Prostate gland (tissue), 2 donors: Measurements from ENCODE around the gene PRPSAP1. TPM values are rescaled to one million over a fixed set of nuclear protein-coding genes. Genes with fewer than 3 reads are reported as not detected.

Experiments used
- DNase-seq: peaks from one replicate; pipeline ENCODE4 v3.0.0-alpha.2; 2019; ENCODE audit warnings: low spot score
- H3K27ac ChIP-seq, 2 donors: fragments of 200-600 bp; sonication (generic); 2 replicates each; pipeline ENCODE4 v1.5.1; 2017 to 2019
- H3K27me3 ChIP-seq: fragments of 200-600 bp; sonication (generic); replicated peaks from 2 replicates; pipeline ENCODE4 v1.5.1; 2019; ENCODE audit not compliant: insufficient read depth
- H3K36me3 ChIP-seq, 2 donors: fragments of 200-600 bp; sonication (generic); 1 replicate in 1 of 2; 2 replicates in 1 of 2; pipeline versions ENCODE4 v1.5.1 to v1.8.1; 2017 to 2019
- H3K4me1 ChIP-seq: fragments of 200-600 bp; sonication (generic); replicated peaks from 2 replicates; pipeline ENCODE4 v1.5.1; 2019
- H3K4me3 ChIP-seq, 2 donors: fragments of 200-600 bp; sonication (generic); 2 replicates each; pipeline ENCODE4 v1.5.1; 2017 to 2019
- H3K9me3 ChIP-seq: fragments of 200-600 bp; sonication (generic); 2 replicates; pipeline ENCODE4 v1.5.1; 2017
- POLR2A ChIP-seq: fragments of 450-650 bp; IDR thresholded peaks from one replicate; pipeline ENCODE4 v1.6.1; 2016; ENCODE audit warnings: antibody characterized with exemption, mild to moderate bottlenecking
- POLR2AphosphoS5 ChIP-seq: sonication (generic); formaldehyde crosslinking; IDR thresholded peaks from one replicate; pipeline ENCODE4 v1.6.1; 2017; ENCODE audit warnings: antibody characterized with exemption
- WGBS: methylation state at CpG from one replicate; pipeline ENCODE4 v1.1.5; 2018; 5-methylcytosine and 5-hydroxymethylcytosine counted together
- intact Hi-C: fragments of 100-400 bp; cut with DNase I; formaldehyde crosslinking; loops from one replicate; pipeline ENCODE4 v1.14.2; 2022
- total RNA-seq, 2 donors: library from RNA; depleted of rRNA; stranded (reverse); fragments of >200 nt; gene quantifications; one replicate each; pipeline ENCODE4 v1.1.0, GENCODE V29; 2016
- TF ChIP-seq, protein P1 (sequence below), 4 experiments: fragments of 200-600 bp in 2 of 4; fragments of 450-650 bp in 2 of 4; sonication (generic) in 2 of 4; IDR thresholded peaks; 1 replicate in 3 of 4; 2 replicates in 1 of 4; pipeline ENCODE4 v1.5.1; 2016 to 2019; ENCODE audit warnings: antibody characterized with exemption in 4 of 4, mild to moderate bottlenecking in 2 of 4, moderate library complexity in 2 of 4

PRPSAP1 gene
- total RNA-seq, 2 donors from 2014 or later = 51.5 to 115 TPM

DNA sequence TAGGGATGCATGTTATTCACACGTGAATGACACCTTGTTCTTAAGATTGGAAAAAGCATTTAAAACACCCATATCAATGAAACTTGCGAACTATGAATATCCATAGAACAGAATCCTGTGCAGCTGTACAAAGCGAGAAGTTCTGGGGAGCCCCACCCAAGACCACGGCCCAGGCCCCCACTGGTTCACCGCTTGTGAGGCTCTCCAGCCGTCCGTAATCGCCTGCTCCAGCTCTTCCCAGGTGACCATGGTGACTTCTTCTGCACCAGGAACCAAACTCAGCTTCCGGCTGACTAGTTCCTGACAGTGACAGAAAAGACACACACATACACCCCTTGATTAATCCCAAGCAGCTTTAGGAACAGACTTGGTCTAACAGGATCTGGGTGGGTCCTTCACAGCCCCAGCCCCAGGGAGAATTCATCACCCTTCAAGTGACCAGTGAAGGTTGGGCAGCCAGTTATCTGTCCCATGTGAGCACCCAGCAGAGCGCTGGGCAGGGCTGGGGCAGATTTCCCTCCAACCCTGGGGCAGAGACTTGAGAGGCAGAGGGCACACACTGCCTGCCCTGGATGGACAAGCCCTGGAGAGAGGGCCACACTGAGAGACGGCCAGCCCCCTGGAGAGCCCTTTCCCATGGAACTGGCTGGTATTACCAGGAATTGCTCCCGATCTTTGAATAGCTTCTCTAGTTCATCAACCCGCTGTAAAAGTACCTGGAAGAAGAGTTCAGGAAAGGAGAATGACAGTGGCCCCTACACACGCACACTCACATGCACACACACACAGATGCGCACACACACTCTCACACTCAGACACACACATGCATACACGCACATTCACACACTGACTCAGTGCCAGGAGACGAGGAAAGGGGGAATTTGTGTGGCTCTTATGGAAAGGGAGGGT is 49.2 kb downstream of the PRPSAP1 start:
- TF ChIP-seq, protein P1, sequence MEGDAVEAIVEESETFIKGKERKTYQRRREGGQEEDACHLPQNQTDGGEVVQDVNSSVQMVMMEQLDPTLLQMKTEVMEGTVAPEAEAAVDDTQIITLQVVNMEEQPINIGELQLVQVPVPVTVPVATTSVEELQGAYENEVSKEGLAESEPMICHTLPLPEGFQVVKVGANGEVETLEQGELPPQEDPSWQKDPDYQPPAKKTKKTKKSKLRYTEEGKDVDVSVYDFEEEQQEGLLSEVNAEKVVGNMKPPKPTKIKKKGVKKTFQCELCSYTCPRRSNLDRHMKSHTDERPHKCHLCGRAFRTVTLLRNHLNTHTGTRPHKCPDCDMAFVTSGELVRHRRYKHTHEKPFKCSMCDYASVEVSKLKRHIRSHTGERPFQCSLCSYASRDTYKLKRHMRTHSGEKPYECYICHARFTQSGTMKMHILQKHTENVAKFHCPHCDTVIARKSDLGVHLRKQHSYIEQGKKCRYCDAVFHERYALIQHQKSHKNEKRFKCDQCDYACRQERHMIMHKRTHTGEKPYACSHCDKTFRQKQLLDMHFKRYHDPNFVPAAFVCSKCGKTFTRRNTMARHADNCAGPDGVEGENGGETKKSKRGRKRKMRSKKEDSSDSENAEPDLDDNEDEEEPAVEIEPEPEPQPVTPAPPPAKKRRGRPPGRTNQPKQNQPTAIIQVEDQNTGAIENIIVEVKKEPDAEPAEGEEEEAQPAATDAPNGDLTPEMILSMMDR (IDR thresholded peaks at IDR 0.05) = no peak
- no peak for TF ChIP-seq POLR2A
- DNase-seq = no peak
- H3K27ac ChIP-seq = no peak overlapping the region
- H3K4me3 ChIP-seq = no peak overlapping the region
- intact Hi-C loops = loop anchor here (2.0 to 5.0 kb wide), 2 partner anchors 94 to 203 kb away; no protein-coding TSS in a partner anchor
- 85% methylated on average over 17 of the region's 17 CpGs for WGBS
- H3K9me3 ChIP-seq = no peaks in the 10 kb centered on the region
- no peaks in the 10 kb centered on the region for H3K36me3 ChIP-seq
- no peaks in the 10 kb centered on the region for H3K27me3 ChIP-seq
- H3K4me1 ChIP-seq = no peaks in the 10 kb centered on the region

DNA sequence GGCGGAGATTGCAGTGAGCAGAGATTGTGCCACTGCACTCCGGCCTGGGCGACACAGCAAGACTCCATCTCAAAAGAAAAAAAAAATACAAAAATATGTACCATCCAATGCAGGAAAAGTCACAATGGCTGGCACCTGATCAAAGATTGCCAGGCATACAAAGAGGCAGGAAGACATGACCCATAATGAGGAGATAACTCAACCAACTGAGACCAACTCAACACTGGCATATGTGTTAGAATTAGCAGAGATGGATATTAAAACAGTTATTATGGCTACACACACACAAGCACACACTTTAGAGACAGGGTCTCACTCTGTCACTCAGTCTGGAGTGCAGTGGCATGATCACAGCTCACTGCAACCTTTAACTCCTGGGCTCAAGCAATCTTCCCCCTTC is 56.3 kb downstream of the PRPSAP1 start:
- 84% methylated on average over 3 of the region's 3 CpGs for WGBS
- intact Hi-C loops = loop anchor here (5.0 kb wide), 1 partner anchor 175 kb away; no protein-coding TSS in a partner anchor
- Histone ChIP-seq H3K4me3 (no peak overlapping the region), H3K4me1 (no peaks in the 10 kb centered on the region), H3K27ac (no peak overlapping the region), H3K9me3 (no peaks in the 10 kb centered on the region), H3K36me3 (no peaks in the 10 kb centered on the region), H3K27me3 (no peaks in the 10 kb centered on the region)
- no peak for TF ChIP-seq POLR2AphosphoS5
- TF ChIP-seq, protein P1 (IDR thresholded peaks at IDR 0.05) = no peak
- DNase-seq = no peak

DNA sequence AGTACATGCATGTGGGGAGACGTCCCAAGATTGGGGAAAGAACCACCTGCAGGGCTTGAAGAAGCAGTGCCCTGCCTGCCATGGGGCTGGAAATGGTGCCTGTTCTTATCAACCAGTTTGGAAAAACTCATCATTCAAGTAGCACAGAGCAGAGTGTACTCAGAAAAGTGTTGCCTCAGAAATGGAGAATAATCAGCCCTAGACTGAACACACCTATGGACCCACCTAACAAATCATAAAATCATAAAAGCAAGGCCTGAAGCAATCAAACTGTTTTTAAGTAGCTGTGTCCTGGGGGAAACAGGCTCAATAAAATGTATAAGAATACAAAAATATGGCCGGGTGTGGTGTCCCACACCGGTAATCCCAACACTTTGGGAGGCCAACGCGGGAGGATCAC is 56.8 kb downstream of the PRPSAP1 start:
- Histone ChIP-seq H3K9me3 (no peaks in the 10 kb centered on the region), H3K36me3 (no peaks in the 10 kb centered on the region), H3K27ac (no peak overlapping the region), H3K27me3 (no peaks in the 10 kb centered on the region), H3K4me3 (no peak overlapping the region), H3K4me1 (no peaks in the 10 kb centered on the region)
- no peak for DNase-seq
- intact Hi-C loops = loop anchor here (5.0 kb wide), 1 partner anchor 175 kb away; no protein-coding TSS in a partner anchor
- 92% methylated on average over 5 of the region's 5 CpGs for WGBS
- no peak for TF ChIP-seq POLR2A
- no peak for TF ChIP-seq POLR2AphosphoS5
- TF ChIP-seq, protein P1 (IDR thresholded peaks at IDR 0.05) = no peak

DNA sequence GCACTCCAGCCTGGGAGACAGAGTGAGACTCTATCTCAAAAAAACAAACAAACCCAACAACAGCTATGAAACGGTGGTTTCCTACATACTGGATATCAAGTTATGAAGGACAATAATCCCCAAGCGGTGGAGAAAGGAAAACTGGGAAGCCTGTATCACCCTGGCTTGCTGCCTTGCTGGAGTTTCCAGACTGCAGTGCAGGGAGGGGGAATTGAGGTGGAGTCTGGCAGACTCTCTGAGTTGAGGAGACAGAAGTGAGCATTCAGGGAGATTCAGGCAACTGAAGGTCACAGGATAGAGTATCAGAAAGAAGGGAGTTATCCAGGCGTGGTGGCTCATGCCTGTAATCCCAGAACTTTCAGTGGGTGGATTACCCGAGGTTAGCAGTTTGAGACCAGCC is 57.5 kb downstream of the PRPSAP1 start:
- Histone ChIP-seq H3K4me1 (no peaks in the 10 kb centered on the region), H3K27ac (no peak overlapping the region), H3K27me3 (no peaks in the 10 kb centered on the region), H3K4me3 (no peak overlapping the region), H3K9me3 (no peaks in the 10 kb centered on the region), H3K36me3 (no peaks in the 10 kb centered on the region)
- 57% methylated on average over 4 of the region's 4 CpGs for WGBS
- DNase-seq = no peak
- TF ChIP-seq POLR2AphosphoS5 (no peak), POLR2A (no peak)
- TF ChIP-seq, protein P1 (IDR thresholded peaks at IDR 0.05) = no peak
- intact Hi-C loops = loop anchor here (5.0 kb wide), 1 partner anchor 174 kb away; no protein-coding TSS in a partner anchor

DNA sequence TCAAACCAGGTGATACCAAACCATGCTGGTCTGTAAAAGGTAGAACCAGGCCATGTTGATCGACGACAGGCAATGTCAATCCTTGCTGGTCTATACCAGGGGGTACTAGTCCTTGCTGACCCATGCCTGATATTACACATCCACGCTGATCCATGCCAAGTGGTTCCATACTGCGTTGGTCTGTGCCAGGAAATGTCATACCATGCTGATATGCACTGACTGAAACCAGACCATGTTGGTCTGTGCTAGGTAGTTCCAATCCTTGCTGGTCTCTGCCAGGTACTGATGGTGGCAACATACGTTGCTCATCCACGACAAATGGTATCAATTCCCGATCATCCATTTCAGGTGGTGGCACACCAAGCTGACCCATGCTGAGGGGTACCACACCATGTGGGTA is 60.6 kb downstream of the PRPSAP1 start:
- WGBS = 91% methylated on average over 7 of the region's 7 CpGs
- Histone ChIP-seq H3K36me3 (no peaks in the 10 kb centered on the region), H3K4me3 (no peak overlapping the region), H3K27me3 (no peaks in the 10 kb centered on the region), H3K9me3 (no peaks in the 10 kb centered on the region), H3K27ac (no peak overlapping the region), H3K4me1 (no peaks in the 10 kb centered on the region)
- intact Hi-C loops = no loop called here
- TF ChIP-seq, protein P1 (IDR thresholded peaks at IDR 0.05) = no peak
- TF ChIP-seq POLR2A (no peak), POLR2AphosphoS5 (no peak)
- DNase-seq = no peak
